Brain microvascular endothelial cell (primary cell): ENCODE results near the gene BICRA.

Experiments used
- DNase-seq: peaks from one replicate; pipeline ENCODE4 v3.0.0-alpha.2; 2020
- H3K27ac ChIP-seq: fragments of 250-450 bp; sonication (Bioruptor Pico); 2 replicates; pipeline ENCODE4 v1.5.1; 2020; ENCODE audit warnings: mild to moderate bottlenecking, moderate library complexity
- H3K27me3 ChIP-seq: fragments of 250-450 bp; sonication (Bioruptor Pico); replicated peaks from 2 replicates; pipeline ENCODE4 v1.5.1; 2020; ENCODE audit warnings: mild to moderate bottlenecking
- H3K36me3 ChIP-seq: fragments of 250-450 bp; sonication (Bioruptor Pico); replicated peaks from 2 replicates; pipeline ENCODE4 v1.5.1; 2020; ENCODE audit warnings: mild to moderate bottlenecking
- H3K4me3 ChIP-seq: 2 replicates; pipeline ENCODE4 v1.5.1; 2011; ENCODE audit warnings: low read depth, mild to moderate bottlenecking, control low read depth, low read length, moderate library complexity
- CTCF ChIP-seq: IDR thresholded peaks from 2 replicates; pipeline ENCODE4 v1.5.1; 2011; ENCODE audit warnings: low read depth, mild to moderate bottlenecking, moderate library complexity, low read length, control low read depth, inconsistent platforms; ENCODE audit errors: missing control alignments
- in situ Hi-C: cut with HindIII; loops from 2 replicates; pipeline ENCODE4 v1.10.0; 2017; ENCODE audit warnings: low sequenced_read_pairs, low pct_ligation_motif_present

BICRA gene

GRCh38 chr19:47651132-47651531 is 42.2 kb downstream of the BICRA start:
- Histone ChIP-seq H3K27me3 (no peaks in the 10 kb centered on the region), H3K27ac (no peak overlapping the region), H3K36me3 (peaks cover 2% of the 10 kb centered on the region), H3K4me3 (no peak overlapping the region)
- in situ Hi-C loops = no loop called here
- TF ChIP-seq CTCF = no peak
- DNase-seq = no peak

- peaks cover 2% of the 10 kb centered on the region for H3K36me3 ChIP-seq
- no peak for DNase-seq
- no peak overlapping the region for H3K27ac ChIP-seq
- H3K27me3 ChIP-seq = no peaks in the 10 kb centered on the region
- in situ Hi-C loops = no loop called here
- no peak overlapping the region for H3K4me3 ChIP-seq
- TF ChIP-seq CTCF = peak; percentile 3
Observed at GRCh38 chr19:47651691-47652090, 42.8 kb downstream of the BICRA start.

GRCh38 chr19:47652285-47652684 is 43.4 kb downstream of the BICRA start:
- DNase-seq = no peak
- no peak for TF ChIP-seq CTCF
- no peak overlapping the region for H3K27ac ChIP-seq
- H3K4me3 ChIP-seq = no peak overlapping the region
- H3K27me3 ChIP-seq = no peaks in the 10 kb centered on the region
- H3K36me3 ChIP-seq = no peaks in the 10 kb centered on the region
- in situ Hi-C loops = no loop called here

GRCh38 chr19:47653856-47654255 is 44.9 kb downstream of the BICRA start:
- H3K27ac ChIP-seq = no peak overlapping the region
- H3K4me3 ChIP-seq = no peak overlapping the region
- no peak for TF ChIP-seq CTCF
- no peaks in the 10 kb centered on the region for H3K36me3 ChIP-seq
- H3K27me3 ChIP-seq = no peaks in the 10 kb centered on the region
- in situ Hi-C loops = no loop called here
- DNase-seq = no peak

- Histone ChIP-seq H3K4me3 (no peak overlapping the region), H3K27me3 (no peaks in the 10 kb centered on the region), H3K36me3 (no peaks in the 10 kb centered on the region), H3K27ac (peak overlapping the region; percentile 71)
- TF ChIP-seq CTCF = no peak
- no peak for DNase-seq
- in situ Hi-C loops = no loop called here
Observed at GRCh38 chr19:47657719-47658118, 48.8 kb downstream of the BICRA start.
